HFFc6 (cell line): ENCODE data around the gene ZNF407. TPM values are rescaled to one million over a fixed set of nuclear protein-coding genes. Genes with fewer than 3 reads are reported as not detected.

Experiments used
- DNase-seq: peaks from one replicate; pipeline ENCODE4 v3.0.0-alpha.2; 2018
- H3K27ac Mint-ChIP-seq: 2 replicates; pipeline ENCODE4 v1.8.0; 2020; ENCODE audit warnings: mild to moderate bottlenecking, mixed read lengths
- H3K27me3 Mint-ChIP-seq: 2 replicates; pipeline ENCODE4 v1.8.0; 2021; ENCODE audit warnings: mild to moderate bottlenecking, moderate library complexity, mixed read lengths; ENCODE audit not compliant: insufficient read depth
- H3K36me3 Mint-ChIP-seq: 2 replicates; pipeline ENCODE4 v1.8.0; 2021; ENCODE audit warnings: low read depth, mixed read lengths
- H3K4me1 Mint-ChIP-seq: 2 replicates; pipeline ENCODE4 v1.8.0; 2020; ENCODE audit warnings: low read depth, mixed read lengths
- H3K4me3 Mint-ChIP-seq: 2 replicates; pipeline ENCODE4 v1.8.0; 2020; ENCODE audit warnings: mild to moderate bottlenecking, moderate library complexity, mixed read lengths
- H3K9me3 Mint-ChIP-seq: 2 replicates; pipeline ENCODE4 v1.8.0; 2020; ENCODE audit warnings: mild to moderate bottlenecking, mixed read lengths
- CTCF ChIP-seq: fragments of 200-600 bp; sonication (generic); IDR thresholded peaks from 2 replicates; pipeline ENCODE4 v1.5.0; 2021; ENCODE audit warnings: antibody characterized with exemption, mild to moderate bottlenecking
- total RNA-seq, 6 experiments: library from RNA; stranded (reverse); fragmentation: NEBNext Ultra II Directional; extraction: Animal tissue kit (Norgen Biotek cat#: 25700); gene quantifications; 2 replicates in 1 of 6; 3 replicates in 5 of 6; pipeline ENCODE4 v1.2.3, GENCODE V29; 2021

The ZNF407 gene
- total RNA-seq, 6 experiments from 2014 or later: 7.9 to 9.7 (median 9.1) TPM

GRCh38 chr18:75016025-75016717 lies 418.5 kb downstream of the ZNF407 start:
- no peaks in the 10 kb centered on the region for H3K36me3 Mint-ChIP-seq
- peaks cover 5% of the 10 kb centered on the region; the same call in 1 of the 2 replicates for H3K4me1 Mint-ChIP-seq
- no peak for DNase-seq
- TF ChIP-seq CTCF: no peak
- H3K27ac Mint-ChIP-seq: no peak overlapping the region
- H3K9me3 Mint-ChIP-seq: no peaks in the 10 kb centered on the region
- no peak overlapping the region for H3K4me3 Mint-ChIP-seq
- H3K27me3 Mint-ChIP-seq: no peaks in the 10 kb centered on the region

- no peaks in the 10 kb centered on the region for H3K9me3 Mint-ChIP-seq
- H3K27ac Mint-ChIP-seq: no peak overlapping the region
Observed at GRCh38 chr18:75023473-75023872, 425.8 kb downstream of the ZNF407 start.

GRCh38 chr18:75024871-75025270 lies 427.2 kb downstream of the ZNF407 start:
- Mint-ChIP-seq H3K9me3 (no peaks in the 10 kb centered on the region), H3K4me1 (peaks cover 5% of the 10 kb centered on the region; the same call in 1 of the 2 replicates), H3K27me3 (peaks cover 1% of the 10 kb centered on the region; the same call in 1 of the 2 replicates), H3K4me3 (no peak overlapping the region), H3K36me3 (no peaks in the 10 kb centered on the region), H3K27ac (no peak overlapping the region)
- TF ChIP-seq CTCF: no peak
- DNase-seq: no peak

More at GRCh38 chr18:75023473-75023872, 425.8 kb downstream of the ZNF407 start:
- no peak overlapping the region for H3K4me3 Mint-ChIP-seq
- TF ChIP-seq CTCF: no peak
- no peaks in the 10 kb centered on the region for H3K36me3 Mint-ChIP-seq
- no peak for DNase-seq
- H3K4me1 Mint-ChIP-seq: peaks cover 5% of the 10 kb centered on the region; the same call in 1 of the 2 replicates
- H3K27me3 Mint-ChIP-seq: peaks cover 1% of the 10 kb centered on the region; the same call in 1 of the 2 replicates

GRCh38 chr18:75025573-75025972 lies 427.9 kb downstream of the ZNF407 start:
- H3K4me1 Mint-ChIP-seq: peaks cover 4% of the 10 kb centered on the region; the same call in 1 of the 2 replicates

GRCh38 chr18:75029481-75029880 lies 431.8 kb downstream of the ZNF407 start:
- DNase-seq: no peak

More at GRCh38 chr18:75025573-75025972, 427.9 kb downstream of the ZNF407 start:
- Mint-ChIP-seq H3K27ac (no peak overlapping the region), H3K27me3 (peaks cover 1% of the 10 kb centered on the region; the same call in 1 of the 2 replicates), H3K36me3 (no peaks in the 10 kb centered on the region), H3K4me3 (no peak overlapping the region), H3K9me3 (no peaks in the 10 kb centered on the region)
- no peak for DNase-seq
- TF ChIP-seq CTCF: no peak

More at GRCh38 chr18:75029481-75029880, 431.8 kb downstream of the ZNF407 start:
- Mint-ChIP-seq H3K36me3 (no peaks in the 10 kb centered on the region), H3K27ac (no peak overlapping the region), H3K4me3 (no peak overlapping the region), H3K4me1 (no peaks in the 10 kb centered on the region), H3K9me3 (no peaks in the 10 kb centered on the region), H3K27me3 (peaks cover 1% of the 10 kb centered on the region; the same call in 1 of the 2 replicates)
- no peak for TF ChIP-seq CTCF
